ENCODE results near the gene FAM171A1.

The FAM171A1 gene

GRCh38 chr10:15373199-15373598 is 2.1 kb upstream of the FAM171A1 start:
- DNase-seq (ENCODE audit: low read depth), result no peak

GRCh38 chr10:15370212-15370855 is 755 bp downstream of the FAM171A1 start:
- no peak for DNase-seq (ENCODE audit: low read depth)

- DNase-seq (ENCODE audit: low read depth), result no peak
These were observed 1.6 kb downstream of the FAM171A1 start for GRCh38 chr10:15369256-15370211.

- no peak for DNase-seq (ENCODE audit: low read depth)
These were observed 2.8 kb downstream of the FAM171A1 start for GRCh38 chr10:15368101-15368855.

GRCh38 chr10:15367296-15368085 is 3.6 kb downstream of the FAM171A1 start:
- no peak for DNase-seq (ENCODE audit: low read depth)

- DNase-seq (ENCODE audit: low read depth), result no peak
These were observed 5.4 kb downstream of the FAM171A1 start for GRCh38 chr10:15365692-15366091.

- DNase-seq (ENCODE audit: low read depth), result no peak
These were observed 7.1 kb downstream of the FAM171A1 start for GRCh38 chr10:15364001-15364400.

GRCh38 chr10:15363031-15363430 is 8.1 kb downstream of the FAM171A1 start:
- no peak for DNase-seq (ENCODE audit: low read depth)

GRCh38 chr10:15361131-15361530 is 10.0 kb downstream of the FAM171A1 start:
- DNase-seq (ENCODE audit: low read depth), result no peak

GRCh38 chr10:15360566-15360965 is 10.5 kb downstream of the FAM171A1 start:
- DNase-seq (ENCODE audit: low read depth), result no peak

- no peak for DNase-seq (ENCODE audit: low read depth)
These were observed 17.5 kb downstream of the FAM171A1 start for GRCh38 chr10:15353471-15354017.

GRCh38 chr10:15352836-15353235 is 18.3 kb downstream of the FAM171A1 start:
- no peak for DNase-seq (ENCODE audit: low read depth)

- no peak for DNase-seq (ENCODE audit: low read depth)
These were observed 18.9 kb downstream of the FAM171A1 start for GRCh38 chr10:15352201-15352600.

- no peak for DNase-seq (ENCODE audit: low read depth)
These were observed 19.8 kb downstream of the FAM171A1 start for GRCh38 chr10:15351099-15351820.

- DNase-seq (ENCODE audit: low read depth), result no peak
These were observed 22.0 kb downstream of the FAM171A1 start for GRCh38 chr10:15349112-15349511.

GRCh38 chr10:15348579-15348978 is 22.5 kb downstream of the FAM171A1 start:
- DNase-seq (ENCODE audit: low read depth), result no peak

GRCh38 chr10:15347150-15347549 is 23.9 kb downstream of the FAM171A1 start:
- DNase-seq (ENCODE audit: low read depth), result no peak

GRCh38 chr10:15346440-15347141 is 24.5 kb downstream of the FAM171A1 start:
- DNase-seq (ENCODE audit: low read depth), result no peak

GRCh38 chr10:15345450-15345849 is 25.6 kb downstream of the FAM171A1 start:
- no peak for DNase-seq (ENCODE audit: low read depth)

- DNase-seq (ENCODE audit: low read depth), result no peak
These were observed 26.2 kb downstream of the FAM171A1 start for GRCh38 chr10:15344876-15345285.

All from GM04504 (cell line).